CD4-positive, alpha-beta T cell treated with Interferon gamma for 1 hour (primary cell): Measurements from ENCODE around the gene MLH1.

Experiments used
- DNase-seq: peaks from one replicate; pipeline ENCODE4 v3.0.0-alpha.2; 2020

MLH1 gene

DNA sequence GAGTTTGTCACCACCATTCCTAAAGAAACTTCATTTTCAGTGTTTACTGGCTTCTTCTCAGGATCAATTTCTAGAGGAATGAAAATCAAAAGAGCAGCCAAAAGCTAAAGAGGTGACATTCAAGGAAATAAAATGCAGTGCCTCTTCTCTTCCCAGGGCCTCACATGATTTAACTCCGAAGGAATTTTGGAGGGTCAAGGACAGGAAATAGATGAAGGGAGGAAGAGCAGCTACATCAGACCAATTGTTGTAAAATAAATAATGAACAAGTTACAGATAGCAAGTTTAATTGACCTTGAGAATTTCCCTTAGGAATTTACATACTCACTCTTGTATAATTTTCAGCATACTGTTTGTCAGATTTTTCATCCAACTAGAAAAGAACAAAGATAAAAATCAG, 103.0 kb downstream of the MLH1 start:
- DNase-seq, result no peak

DNA sequence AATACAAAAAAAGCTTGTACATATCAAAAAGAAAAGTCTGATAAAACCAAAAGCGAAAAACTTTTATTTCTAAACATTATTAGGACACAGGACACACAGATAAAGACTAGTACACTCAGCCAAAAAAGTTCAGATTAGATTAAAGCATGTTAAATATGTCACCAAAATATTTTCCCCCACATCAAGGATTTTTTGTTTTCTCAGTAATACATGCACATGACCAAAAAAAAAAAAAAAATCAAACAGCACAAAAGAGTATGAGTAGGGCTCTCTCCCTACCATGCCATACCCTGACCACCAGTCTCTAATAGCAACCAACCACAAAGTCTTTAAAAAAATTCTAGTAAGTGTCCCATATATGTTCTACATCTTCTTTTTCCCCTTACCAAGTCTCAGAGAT, 103.7 kb downstream of the MLH1 start:
- DNase-seq, result no peak

DNA sequence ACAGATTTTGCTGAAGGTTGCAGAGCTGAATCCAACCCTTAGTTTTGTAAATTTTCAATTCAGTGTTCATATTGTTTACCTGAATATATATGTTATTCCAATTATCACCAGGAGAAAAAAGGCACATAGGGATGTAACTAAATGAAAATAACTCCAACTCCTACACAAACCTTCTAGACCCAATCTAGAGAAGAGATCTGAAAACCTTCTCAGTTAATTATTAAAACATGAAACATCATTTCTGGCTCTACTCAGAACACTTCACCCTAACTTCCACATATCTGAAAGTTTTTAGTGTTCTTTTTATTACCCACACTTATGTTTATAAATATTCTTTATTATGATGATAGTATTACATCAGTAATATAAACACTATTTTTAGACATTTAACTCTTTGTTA, 104.5 kb downstream of the MLH1 start:
- no peak for DNase-seq

DNA sequence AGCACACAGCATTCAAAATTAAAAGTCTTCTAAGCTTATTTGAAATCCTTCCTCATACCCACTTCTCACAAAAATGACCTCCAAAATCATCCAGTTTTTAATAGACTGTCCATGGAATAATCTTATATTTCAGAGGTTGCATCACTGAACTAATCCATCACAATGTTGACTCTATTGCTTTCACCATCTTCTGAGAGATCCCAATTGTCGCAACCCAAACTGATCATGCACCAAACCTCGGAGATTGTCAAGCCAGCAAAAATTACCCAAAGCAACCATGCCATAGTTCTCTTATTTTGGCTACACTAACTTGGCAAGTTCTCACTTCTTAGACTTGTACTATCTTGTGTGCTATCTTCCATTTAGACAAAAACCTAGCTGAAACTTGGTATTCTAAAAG, 105.6 kb downstream of the MLH1 start:
- DNase-seq, result no peak

DNA sequence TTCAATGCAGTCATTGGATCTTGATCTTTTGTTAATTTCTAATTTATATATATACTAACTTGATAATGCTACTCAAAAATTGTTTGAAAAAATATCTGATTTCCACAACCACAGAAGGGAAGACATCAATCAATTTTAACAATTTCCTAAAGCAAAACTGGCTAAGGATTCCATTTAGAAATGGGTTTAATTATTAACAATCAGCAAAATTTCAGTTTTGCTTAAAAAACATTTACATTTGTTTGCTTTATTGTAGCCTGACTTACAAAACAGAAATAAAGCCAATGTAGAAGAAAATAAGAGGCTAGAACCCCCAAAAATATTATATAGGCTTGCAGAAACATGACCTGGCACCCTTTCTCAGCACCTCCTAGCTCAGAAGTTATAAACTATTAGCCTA, 106.2 kb downstream of the MLH1 start:
- DNase-seq, result no peak

DNA sequence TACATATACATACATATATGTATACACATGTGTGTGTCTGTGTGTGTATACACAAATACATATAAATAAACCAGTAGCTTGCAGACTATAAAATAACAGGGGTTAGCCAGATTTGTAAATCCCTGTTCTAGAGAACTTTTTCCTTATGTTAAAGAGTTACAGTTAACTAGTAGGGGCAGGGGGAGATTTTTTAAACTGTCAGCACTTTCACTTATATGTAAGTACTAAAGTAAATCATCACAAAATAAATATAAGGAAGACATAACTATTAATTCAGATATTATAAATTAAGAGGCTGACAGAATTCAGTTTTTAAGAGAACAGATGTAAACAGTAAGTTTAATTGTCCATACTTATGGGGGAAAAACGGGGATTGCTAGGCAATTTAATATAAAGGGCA, 107.1 kb downstream of the MLH1 start:
- DNase-seq, result no peak
